ENCODE measurements around the gene CNTNAP2. TPM values are rescaled to one million over a fixed set of nuclear protein-coding genes. Genes with fewer than 3 reads are reported as not detected.
"Not testable (repeated sequence)": the region's sequence is repeated elsewhere in the genome, so short reads cannot be mapped to it uniquely, and the experiment has no call there.

CNTNAP2 gene
- total RNA-seq, 2 donors from 2014 or later: 4.4 to 8.5 TPM

DNA sequence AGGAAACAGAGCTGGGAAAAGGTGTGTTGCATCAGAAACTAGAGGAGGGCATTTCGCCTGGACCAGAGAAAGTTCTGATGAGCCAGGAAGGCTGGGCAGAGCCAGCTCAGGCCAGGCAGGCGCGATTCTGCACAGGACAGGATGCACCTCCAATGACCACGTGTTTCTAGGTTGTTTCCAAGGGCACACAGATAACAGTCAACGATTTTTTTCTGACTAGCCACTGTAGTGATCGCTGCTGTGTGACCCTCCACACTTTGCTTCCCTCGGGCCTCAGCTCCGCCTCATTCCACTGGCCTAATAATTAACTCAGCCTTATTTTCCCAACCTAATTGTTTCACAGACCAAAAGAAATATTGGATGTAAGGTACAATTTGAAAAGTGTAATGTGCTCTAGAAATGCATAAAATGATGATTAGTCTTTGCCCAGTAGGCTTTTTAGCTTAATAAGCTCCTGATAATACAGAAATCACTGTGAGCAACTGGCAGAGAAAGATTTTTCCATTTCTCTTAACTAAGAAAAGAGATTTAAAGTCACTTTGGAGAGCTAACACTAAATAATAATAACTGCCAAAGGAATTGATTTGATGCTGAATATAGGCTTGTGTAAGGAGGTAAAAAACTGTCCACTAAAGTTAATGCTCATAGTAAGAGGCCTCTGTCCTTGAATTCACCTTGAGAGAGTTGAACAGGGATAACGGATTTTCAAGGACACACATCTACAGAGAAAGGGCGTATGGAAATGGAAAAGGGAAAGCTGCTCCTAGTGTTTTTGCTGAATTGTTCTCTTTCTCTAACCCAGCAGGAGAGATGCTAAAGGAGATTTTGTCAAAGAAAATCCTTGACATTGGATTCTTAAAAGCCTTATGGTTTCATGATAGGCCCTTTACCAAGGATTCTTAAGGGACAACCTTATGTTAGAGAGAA lies 2183.0 kb downstream of the CNTNAP2 start:
- intact Hi-C loops (cut with DNase I): no loop called here
- TF ChIP-seq, protein P1, sequence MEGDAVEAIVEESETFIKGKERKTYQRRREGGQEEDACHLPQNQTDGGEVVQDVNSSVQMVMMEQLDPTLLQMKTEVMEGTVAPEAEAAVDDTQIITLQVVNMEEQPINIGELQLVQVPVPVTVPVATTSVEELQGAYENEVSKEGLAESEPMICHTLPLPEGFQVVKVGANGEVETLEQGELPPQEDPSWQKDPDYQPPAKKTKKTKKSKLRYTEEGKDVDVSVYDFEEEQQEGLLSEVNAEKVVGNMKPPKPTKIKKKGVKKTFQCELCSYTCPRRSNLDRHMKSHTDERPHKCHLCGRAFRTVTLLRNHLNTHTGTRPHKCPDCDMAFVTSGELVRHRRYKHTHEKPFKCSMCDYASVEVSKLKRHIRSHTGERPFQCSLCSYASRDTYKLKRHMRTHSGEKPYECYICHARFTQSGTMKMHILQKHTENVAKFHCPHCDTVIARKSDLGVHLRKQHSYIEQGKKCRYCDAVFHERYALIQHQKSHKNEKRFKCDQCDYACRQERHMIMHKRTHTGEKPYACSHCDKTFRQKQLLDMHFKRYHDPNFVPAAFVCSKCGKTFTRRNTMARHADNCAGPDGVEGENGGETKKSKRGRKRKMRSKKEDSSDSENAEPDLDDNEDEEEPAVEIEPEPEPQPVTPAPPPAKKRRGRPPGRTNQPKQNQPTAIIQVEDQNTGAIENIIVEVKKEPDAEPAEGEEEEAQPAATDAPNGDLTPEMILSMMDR (IDR thresholded peaks at IDR 0.05): no peak
- Histone ChIP-seq H3K9ac (ENCODE audit: low read depth in 2 of 2, low read length in 2 of 2) (no peak overlapping the region), H3K36me3 (no peaks in the 10 kb centered on the region), H3K4me1 (no peaks in the 10 kb centered on the region), H3K9me3 (no peaks in the 10 kb centered on the region), H3K27me3 (no peaks in the 10 kb centered on the region), H3K4me3 (no peak overlapping the region), H3K27ac (no peak overlapping the region)
- no peak for DNase-seq

DNA sequence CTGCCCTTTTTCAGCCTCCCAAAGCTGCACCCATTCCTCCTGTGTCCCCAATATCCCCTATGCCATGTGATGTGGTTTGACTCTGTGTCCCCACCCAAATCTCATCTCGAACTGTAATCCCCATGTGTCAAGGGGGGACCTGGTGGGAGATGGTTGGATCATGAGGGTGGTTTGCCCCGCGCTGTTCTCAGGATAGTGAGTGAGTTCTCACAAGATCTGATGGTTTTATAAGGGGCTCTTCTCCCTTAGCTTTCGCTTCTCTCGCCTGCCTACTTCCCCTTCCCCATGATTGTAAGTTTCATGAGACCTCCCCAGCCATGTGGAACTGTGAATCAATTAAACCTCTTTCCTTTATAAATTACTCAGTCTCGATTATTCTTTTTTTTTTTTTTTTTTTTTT lies 2185.8 kb downstream of the CNTNAP2 start:
- H3K4me3 ChIP-seq; H3K36me3 ChIP-seq; H3K27me3 ChIP-seq; H3K4me1 ChIP-seq; H3K27ac ChIP-seq; H3K9ac ChIP-seq (ENCODE audit: low read depth in 2 of 2, low read length in 2 of 2); H3K9me3 ChIP-seq; intact Hi-C loops (cut with DNase I); DNase-seq: not testable (repeated sequence)

DNA sequence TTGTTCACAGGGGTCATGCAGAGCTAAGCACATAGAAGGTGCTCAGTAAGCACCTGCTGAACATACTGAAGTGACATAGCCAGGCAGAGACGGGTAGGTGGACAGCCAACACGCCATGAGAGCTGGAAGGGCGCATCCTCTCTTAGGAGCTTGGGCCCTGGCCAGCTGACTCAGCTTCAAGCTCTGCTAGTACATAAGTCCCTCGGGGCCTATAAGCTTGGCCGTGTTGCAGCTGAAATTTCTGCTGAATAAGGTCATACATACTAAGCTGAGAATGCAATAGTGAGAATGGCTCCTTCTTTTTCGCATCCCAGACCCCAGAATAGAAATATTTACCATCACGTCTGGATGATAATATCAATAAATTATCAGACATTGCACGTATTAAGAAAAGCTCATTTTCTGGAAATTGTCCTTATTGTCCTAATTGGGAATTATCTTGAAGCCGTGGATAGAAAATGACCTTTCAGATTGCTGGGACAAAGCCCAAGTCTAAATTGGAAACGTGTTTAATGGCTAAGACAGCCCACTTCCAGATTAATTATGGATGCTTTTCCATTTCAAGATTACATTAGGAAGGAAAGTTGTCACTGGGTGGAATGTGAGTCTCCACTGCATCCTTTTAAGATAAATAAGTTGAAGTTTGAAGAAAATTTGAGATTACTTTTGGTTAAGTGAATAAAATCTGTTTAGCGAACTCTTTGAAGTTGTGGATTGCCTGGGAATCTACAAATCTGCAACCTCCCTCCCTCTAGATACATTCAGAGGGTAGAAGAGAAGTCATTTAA lies 2186.9 kb downstream of the CNTNAP2 start:
- TF ChIP-seq, protein P1 (IDR thresholded peaks at IDR 0.05): no peak
- H3K4me3 ChIP-seq: no peak overlapping the region
- intact Hi-C loops (cut with DNase I): no loop called here
- H3K27ac ChIP-seq: peak overlapping the region; percentile 17
- H3K9me3 ChIP-seq: no peaks in the 10 kb centered on the region
- no peaks in the 10 kb centered on the region for H3K4me1 ChIP-seq
- no peaks in the 10 kb centered on the region for H3K36me3 ChIP-seq
- H3K9ac ChIP-seq (ENCODE audit: low read depth in 2 of 2, low read length in 2 of 2): no peak overlapping the region
- H3K27me3 ChIP-seq: no peaks in the 10 kb centered on the region
- DNase-seq: peak; percentile 34

DNA sequence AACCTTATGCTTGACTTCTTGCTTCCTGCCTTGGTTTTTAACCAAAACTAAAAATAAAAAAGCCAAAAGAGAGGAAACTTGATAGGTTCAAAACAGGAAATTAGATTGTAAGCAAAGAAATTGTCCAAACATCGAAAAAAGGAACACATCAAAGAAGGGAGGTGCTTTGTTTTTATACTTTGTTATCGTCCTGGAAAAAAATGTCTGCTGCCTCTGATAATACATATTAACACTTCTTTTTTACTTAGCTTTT lies 2187.4 kb downstream of the CNTNAP2 start:
- no peaks in the 10 kb centered on the region for H3K27me3 ChIP-seq
- intact Hi-C loops (cut with DNase I): no loop called here
- no peaks in the 10 kb centered on the region for H3K4me1 ChIP-seq
- no peak for DNase-seq
- no peak overlapping the region for H3K9ac ChIP-seq (ENCODE audit: low read depth in 2 of 2, low read length in 2 of 2)
- no peaks in the 10 kb centered on the region for H3K9me3 ChIP-seq
- H3K36me3 ChIP-seq: no peaks in the 10 kb centered on the region
- H3K27ac ChIP-seq: peak overlapping the region; percentile 17
- TF ChIP-seq, protein P1 (IDR thresholded peaks at IDR 0.05): no peak
- no peak overlapping the region for H3K4me3 ChIP-seq

DNA sequence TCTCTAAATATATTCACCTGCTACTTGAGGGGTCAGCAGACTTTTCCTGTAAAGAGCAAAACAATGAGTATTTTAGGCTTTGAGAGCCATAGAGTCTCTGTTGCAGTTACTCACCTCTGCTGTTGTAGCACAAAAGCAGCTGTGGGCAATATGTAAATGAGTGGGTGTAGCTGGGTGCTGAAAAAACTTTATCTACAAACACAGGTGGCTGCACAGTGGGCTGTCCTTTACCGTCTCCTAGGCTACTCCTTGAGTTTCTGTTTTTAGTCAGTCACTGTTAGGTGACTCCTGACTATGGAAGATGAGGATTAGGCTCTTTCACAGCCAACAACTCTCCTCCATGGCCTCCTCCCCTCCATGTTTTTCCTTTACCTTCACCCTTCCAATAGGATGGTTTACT lies 2187.9 kb downstream of the CNTNAP2 start:
- H3K36me3 ChIP-seq: no peaks in the 10 kb centered on the region
- TF ChIP-seq, protein P1 (IDR thresholded peaks at IDR 0.05): no peak
- DNase-seq: no peak
- H3K4me1 ChIP-seq: no peaks in the 10 kb centered on the region
- intact Hi-C loops (cut with DNase I): no loop called here
- no peak overlapping the region for H3K4me3 ChIP-seq
- no peak overlapping the region for H3K9ac ChIP-seq (ENCODE audit: low read depth in 2 of 2, low read length in 2 of 2)
- no peaks in the 10 kb centered on the region for H3K9me3 ChIP-seq
- H3K27me3 ChIP-seq: no peaks in the 10 kb centered on the region
- peak overlapping the region; percentile 17 for H3K27ac ChIP-seq

DNA sequence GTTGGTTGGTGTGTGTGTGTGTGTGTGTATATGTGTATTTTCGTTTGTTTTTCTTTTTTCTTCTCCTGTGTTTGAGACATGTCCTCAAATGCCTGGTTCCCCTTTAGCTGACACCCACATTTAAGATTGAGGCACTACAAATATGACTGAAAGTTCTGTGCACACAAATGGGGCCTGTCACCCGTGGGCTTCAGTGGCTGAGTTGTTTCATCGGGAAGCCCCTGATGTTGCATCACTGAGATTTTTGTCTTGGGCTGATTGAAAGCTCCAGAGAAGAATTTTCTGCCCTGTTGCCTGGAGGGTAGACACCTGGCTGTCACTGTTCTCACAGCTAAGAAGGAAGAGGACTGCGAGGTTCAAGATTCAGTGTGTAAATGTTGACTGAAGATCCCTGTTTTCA lies 2190.2 kb downstream of the CNTNAP2 start:
- H3K9ac ChIP-seq (ENCODE audit: low read depth in 2 of 2, low read length in 2 of 2): no peak overlapping the region
- H3K27ac ChIP-seq: no peak overlapping the region

More for the DNA sequence above, 2190.2 kb downstream of the CNTNAP2 start:
- Histone ChIP-seq H3K4me3 (no peak overlapping the region), H3K36me3 (no peaks in the 10 kb centered on the region), H3K9me3 (no peaks in the 10 kb centered on the region), H3K27me3 (no peaks in the 10 kb centered on the region), H3K4me1 (no peaks in the 10 kb centered on the region)
- TF ChIP-seq, protein P1 (IDR thresholded peaks at IDR 0.05): no peak
- no peak for DNase-seq
- intact Hi-C loops (cut with DNase I): no loop called here
